GM23248 (cell line): ENCODE data around the gene CMYA5. TPM values are rescaled to one million over a fixed set of nuclear protein-coding genes. Genes with fewer than 3 reads are reported as not detected.
"Not testable (repeated sequence)": the region's sequence is repeated elsewhere in the genome, so short reads cannot be mapped to it uniquely, and the experiment has no call there.

ENCODE experiments used
- DNase-seq: peaks from one replicate; pipeline ENCODE4 v3.0.0-alpha.2; 2015
- H2AFZ ChIP-seq: fragments of 200-600 bp; sonication (generic); 2 replicates; pipeline ENCODE4 v1.6.1; 2016; ENCODE audit warnings: antibody characterized with exemption
- H3F3A ChIP-seq: fragments of 200-600 bp; sonication (generic); 2 replicates; pipeline ENCODE4 v1.6.1; 2016; ENCODE audit warnings: mild to moderate bottlenecking, antibody characterized with exemption, mixed run types; ENCODE audit not compliant: insufficient read depth
- H3K27ac ChIP-seq: fragments of 200-600 bp; sonication (generic); 2 replicates; pipeline ENCODE4 v1.5.1; 2016; ENCODE audit warnings: mild to moderate bottlenecking
- H3K27me3 ChIP-seq: fragments of 200-600 bp; sonication (generic); replicated peaks from 2 replicates; pipeline ENCODE4 v1.6.1; 2016; ENCODE audit warnings: mild to moderate bottlenecking; ENCODE audit not compliant: insufficient read depth
- H3K36me3 ChIP-seq: fragments of 200-600 bp; sonication (generic); 2 replicates; pipeline ENCODE4 v1.6.1; 2016; ENCODE audit warnings: low read depth, mild to moderate bottlenecking
- H3K4me1 ChIP-seq: fragments of 200-600 bp; sonication (generic); 2 replicates; pipeline ENCODE4 v1.6.1; 2016; ENCODE audit warnings: mild to moderate bottlenecking; ENCODE audit not compliant: insufficient read depth
- H3K4me2 ChIP-seq: fragments of 200-600 bp; sonication (generic); one replicate; pipeline ENCODE4 v1.6.1; 2016; ENCODE audit warnings: mild to moderate bottlenecking; ENCODE audit not compliant: unreplicated experiment
- H3K4me3 ChIP-seq: fragments of 200-600 bp; sonication (generic); 2 replicates; pipeline ENCODE4 v1.5.1; 2016; ENCODE audit warnings: mild to moderate bottlenecking
- H3K79me2 ChIP-seq: fragments of 200-600 bp; sonication (generic); 2 replicates; pipeline ENCODE4 v1.6.1; 2016; ENCODE audit warnings: mild to moderate bottlenecking; ENCODE audit not compliant: insufficient read depth
- H3K9ac ChIP-seq: fragments of 200-600 bp; sonication (generic); 2 replicates; pipeline ENCODE4 v1.6.1; 2016; ENCODE audit warnings: mild to moderate bottlenecking
- H3K9me2 ChIP-seq: fragments of 200-600 bp; sonication (generic); 2 replicates; pipeline ENCODE4 v1.6.1; 2016; ENCODE audit warnings: mixed run types, mild to moderate bottlenecking, moderate library complexity; ENCODE audit not compliant: insufficient read depth
- H3K9me3 ChIP-seq: fragments of 200-600 bp; sonication (generic); one replicate; pipeline ENCODE4 v1.6.1; 2017; ENCODE audit warnings: low read depth
- H4K20me1 ChIP-seq: fragments of 200-600 bp; sonication (generic); 2 replicates; pipeline ENCODE4 v1.6.0; 2016; ENCODE audit not compliant: insufficient read depth
- EZH2 ChIP-seq: fragments of 200-600 bp; sonication (generic); IDR thresholded peaks from 2 replicates; pipeline ENCODE4 v1.6.1; 2018; ENCODE audit warnings: antibody characterized with exemption, mild to moderate bottlenecking; ENCODE audit not compliant: insufficient read depth, poor library complexity, severe bottlenecking
- EZH2phosphoT487 ChIP-seq: fragments of 200-600 bp; sonication (generic); IDR thresholded peaks from 2 replicates; pipeline ENCODE4 v1.6.1; 2018; ENCODE audit warnings: antibody characterized with exemption, moderate library complexity, mild to moderate bottlenecking, low read depth; ENCODE audit not compliant: insufficient read depth
- WGBS, 2 experiments: methylation state at CpG; one replicate each; pipeline ENCODE4 v1.1.6; 2015 to 2017; ENCODE audit warnings: low lambda C conversion rate in 2 of 2, low coverage in 1 of 2; ENCODE audit errors: missing lambda C conversion rate in 2 of 2; 5-methylcytosine and 5-hydroxymethylcytosine counted together
- in situ Hi-C: fragments of 300-500 bp; cut with MboI; formaldehyde crosslinking; loops from 2 replicates; pipeline ENCODE4 v1.15.0; 2020
- polyA plus RNA-seq: library from polyadenylated mRNA; unstranded; fragments of >200 nt; fragmentation: Nextera tagmentation; extraction: Ambion mirVana; gene quantifications from 2 replicates; pipeline ENCODE4 v1.2.1, GENCODE V29; 2016
- total RNA-seq: library from RNA; depleted of rRNA; stranded (reverse); fragments of >200 nt; shearing (Covaris generic); gene quantifications from 2 replicates; pipeline ENCODE4 v1.2.3, GENCODE V29; 2014

Gene CMYA5
- total and polyA plus RNA-seq, 2 experiments from 2014 or later = 0.36 to 0.97 TPM

GRCh38 chr5:79773612-79774011 is 84.0 kb downstream of the CMYA5 start:
- Histone ChIP-seq H3K36me3 (no peaks in the 10 kb centered on the region), H3K4me1 (peaks cover 12% of the 10 kb centered on the region), H3K79me2 (no peaks in the 10 kb centered on the region), H3K4me3 (no peak overlapping the region), H3K4me2 (no peak overlapping the region), H3K27me3 (no peaks in the 10 kb centered on the region), H3F3A (0 out of 2 replicates have a peak, but pooled peaks cover 3% of the 10 kb centered on the region), H3K9me3 (no peaks in the 10 kb centered on the region), H3K9ac (no peak overlapping the region), H2AFZ (no peak overlapping the region), H3K27ac (no peak overlapping the region), H4K20me1 (no peaks in the 10 kb centered on the region), H3K9me2 (no peaks in the 10 kb centered on the region)
- in situ Hi-C loops = no loop called here
- 77 to 88% methylated on average over 4 of the region's 4 CpGs for WGBS, 2 experiments
- DNase-seq = no peak
- no peak for TF ChIP-seq EZH2
- TF ChIP-seq EZH2phosphoT487 = no peak

DNA sequence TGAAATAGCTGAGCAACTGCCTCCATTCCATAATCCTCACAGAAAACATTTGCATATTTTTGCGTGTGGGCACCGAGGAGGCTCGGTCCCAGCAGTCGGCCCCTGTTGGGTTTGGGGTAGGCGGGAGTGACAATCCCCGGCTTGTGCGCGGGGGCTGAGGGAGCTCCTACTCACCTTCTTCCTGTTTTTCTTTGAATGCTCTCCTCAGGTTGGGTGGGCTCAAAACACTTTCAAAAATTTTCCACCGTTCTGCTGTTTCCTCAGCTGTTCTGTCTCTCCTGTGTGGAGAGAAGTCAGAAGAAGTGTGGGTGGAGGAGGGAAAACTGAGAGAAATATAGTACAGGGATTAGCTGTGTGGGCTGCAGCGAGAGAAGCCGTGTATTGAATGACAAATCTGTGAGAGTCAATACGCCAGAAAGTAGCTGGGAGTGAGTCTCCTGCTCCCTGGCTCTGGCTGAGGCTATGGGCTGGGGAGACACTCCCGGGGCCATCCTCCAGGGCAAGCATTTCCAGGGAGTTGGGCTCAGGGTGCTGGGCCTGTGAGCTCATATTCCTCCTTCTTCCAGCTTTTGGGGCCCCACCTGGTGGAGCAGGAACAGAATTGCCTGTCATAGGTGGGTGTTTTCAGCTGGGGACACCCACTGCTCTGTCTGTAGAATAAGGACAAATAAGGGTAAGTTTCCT is 84.7 kb downstream of the CMYA5 start:
- in situ Hi-C loops = no loop called here
- Histone ChIP-seq H3K79me2 (no peaks in the 10 kb centered on the region), H3K9ac (no peak overlapping the region), H2AFZ (0 out of 2 replicates have a peak overlapping the region, but pooled peaks have one; percentile 39), H3K4me3 (no peak overlapping the region), H3K36me3 (no peaks in the 10 kb centered on the region), H3K27ac (no peak overlapping the region), H3K4me1 (peaks cover 12% of the 10 kb centered on the region), H3K9me2 (no peaks in the 10 kb centered on the region), H3K27me3 (no peaks in the 10 kb centered on the region), H3K4me2 (no peak overlapping the region), H4K20me1 (no peaks in the 10 kb centered on the region), H3F3A (0 out of 2 replicates have a peak, but pooled peaks cover 3% of the 10 kb centered on the region), H3K9me3 (no peaks in the 10 kb centered on the region)
- WGBS, 2 experiments = 76 to 79% methylated on average over 13 of the region's 13 CpGs
- no peak for TF ChIP-seq EZH2phosphoT487
- no peak for TF ChIP-seq EZH2
- DNase-seq = peak; percentile 59

DNA sequence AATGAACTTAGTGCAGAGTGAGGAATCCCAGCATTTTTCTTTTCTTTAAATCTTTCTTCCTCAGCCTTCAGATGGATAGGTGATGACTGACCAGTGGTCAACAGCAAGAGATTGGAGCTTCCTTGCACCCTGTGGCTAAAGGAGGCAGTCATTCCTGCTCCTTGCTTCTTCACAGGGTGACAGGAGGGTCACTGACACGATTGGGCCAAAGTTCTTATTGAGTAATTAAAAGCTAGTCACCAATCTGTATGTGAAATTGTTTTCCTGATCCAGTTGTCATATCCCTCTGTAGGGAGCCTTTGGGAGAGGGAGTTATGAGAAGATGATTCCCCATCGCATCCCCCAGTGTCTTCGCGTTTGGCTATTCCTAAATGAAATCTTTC is 85.2 kb downstream of the CMYA5 start:
- Histone ChIP-seq H3K79me2 (no peaks in the 10 kb centered on the region), H3K4me1 (peaks cover 12% of the 10 kb centered on the region), H4K20me1 (no peaks in the 10 kb centered on the region), H3K36me3 (no peaks in the 10 kb centered on the region), H3K9me3 (no peaks in the 10 kb centered on the region), H3K9me2 (no peaks in the 10 kb centered on the region), H2AFZ (0 out of 2 replicates have a peak overlapping the region, but pooled peaks have one; percentile 39), H3K27me3 (no peaks in the 10 kb centered on the region), H3K4me2 (no peak overlapping the region), H3K27ac (no peak overlapping the region), H3K9ac (no peak overlapping the region), H3K4me3 (no peak overlapping the region), H3F3A (0 out of 2 replicates have a peak, but pooled peaks cover 3% of the 10 kb centered on the region)
- DNase-seq = no peak
- WGBS, 2 experiments = 73 to 75% methylated on average over 4 of the region's 4 CpGs
- in situ Hi-C loops = no loop called here
- TF ChIP-seq EZH2 (no peak), EZH2phosphoT487 (no peak)

DNA sequence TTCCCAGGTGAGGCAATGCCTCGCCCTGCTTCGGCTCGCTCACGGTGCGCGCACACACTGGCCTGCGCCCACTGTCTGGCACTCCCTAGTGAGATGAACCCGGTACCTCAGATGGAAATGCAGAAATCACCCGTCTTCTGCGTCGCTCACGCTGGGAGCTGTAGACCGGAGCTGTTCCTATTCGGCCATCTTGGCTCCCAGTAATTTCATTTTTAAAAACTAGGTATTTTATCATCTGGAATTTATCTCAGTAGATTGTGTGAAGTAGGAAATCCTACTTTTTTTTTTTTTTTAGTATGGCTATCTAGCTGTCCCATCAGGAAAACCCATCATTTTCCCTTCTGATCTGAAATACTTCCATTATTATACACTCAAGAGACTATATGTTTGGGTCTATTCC is 95.1 kb downstream of the CMYA5 start:
- H3K4me3 ChIP-seq, H3K9me2 ChIP-seq, H3K9me3 ChIP-seq, DNase-seq, H3K9ac ChIP-seq, H3K79me2 ChIP-seq, H3K27me3 ChIP-seq, H3K4me2 ChIP-seq, H2AFZ ChIP-seq, H4K20me1 ChIP-seq, H3K36me3 ChIP-seq, H3K4me1 ChIP-seq, H3K27ac ChIP-seq, H3F3A ChIP-seq, in situ Hi-C loops: not testable (repeated sequence)
- 88 to 90% methylated on average over 11 to 14 of the region's 14 CpGs for WGBS, 2 experiments
